HG02870 (cell line): ENCODE results near the gene SCGB3A1.

Source experiments
- ATAC-seq: cut with Tn5 transposase; IDR thresholded peaks from one replicate; pipeline ENCODE4 v1.9.1; 2021; ENCODE audit warnings: mild to moderate bottlenecking, moderate library complexity; ENCODE audit not compliant: unreplicated experiment

The SCGB3A1 gene

DNA sequence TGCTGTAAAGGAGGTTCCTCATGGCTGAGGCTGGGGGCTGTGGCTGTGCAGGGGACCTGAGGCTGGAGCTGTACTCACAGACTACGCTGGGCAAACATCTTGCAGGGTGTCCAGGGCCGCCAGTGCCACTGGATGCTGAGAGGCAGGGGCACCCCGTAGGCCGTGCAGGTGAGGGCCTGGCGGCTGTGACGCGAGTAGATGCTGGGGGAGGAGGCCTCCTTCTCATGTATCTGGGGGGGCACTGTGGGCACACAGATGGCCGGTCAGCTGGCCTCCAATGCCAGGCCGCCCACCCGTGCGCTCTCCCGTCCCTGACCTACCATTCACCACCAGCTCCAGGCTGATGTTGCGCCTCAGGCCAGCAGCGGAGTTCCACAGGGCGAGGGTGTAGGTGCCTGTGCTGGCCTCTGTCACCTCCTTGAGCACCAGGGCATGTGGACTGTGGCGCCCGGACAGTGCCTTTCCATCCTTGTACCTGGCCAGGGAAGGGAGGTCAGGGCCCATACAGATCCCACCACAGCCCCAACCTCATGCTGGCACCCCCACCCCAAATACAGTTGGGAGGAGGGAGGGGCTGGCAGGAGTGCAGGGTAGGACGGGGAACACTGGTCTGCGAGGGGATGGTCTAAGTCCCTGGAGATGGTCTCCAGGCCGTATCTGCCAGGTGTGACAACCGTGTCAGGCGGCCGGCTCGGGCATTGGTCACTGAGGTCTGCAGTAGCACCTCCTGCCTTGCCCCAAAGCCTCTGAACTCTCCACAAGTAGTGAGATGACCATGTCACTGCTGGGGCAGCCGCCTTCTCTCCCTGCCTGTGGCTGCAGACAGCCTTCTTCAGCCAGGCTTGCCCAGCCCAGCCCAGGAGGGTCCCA is 34.7 kb upstream of the SCGB3A1 start:
- ATAC-seq = no peak

DNA sequence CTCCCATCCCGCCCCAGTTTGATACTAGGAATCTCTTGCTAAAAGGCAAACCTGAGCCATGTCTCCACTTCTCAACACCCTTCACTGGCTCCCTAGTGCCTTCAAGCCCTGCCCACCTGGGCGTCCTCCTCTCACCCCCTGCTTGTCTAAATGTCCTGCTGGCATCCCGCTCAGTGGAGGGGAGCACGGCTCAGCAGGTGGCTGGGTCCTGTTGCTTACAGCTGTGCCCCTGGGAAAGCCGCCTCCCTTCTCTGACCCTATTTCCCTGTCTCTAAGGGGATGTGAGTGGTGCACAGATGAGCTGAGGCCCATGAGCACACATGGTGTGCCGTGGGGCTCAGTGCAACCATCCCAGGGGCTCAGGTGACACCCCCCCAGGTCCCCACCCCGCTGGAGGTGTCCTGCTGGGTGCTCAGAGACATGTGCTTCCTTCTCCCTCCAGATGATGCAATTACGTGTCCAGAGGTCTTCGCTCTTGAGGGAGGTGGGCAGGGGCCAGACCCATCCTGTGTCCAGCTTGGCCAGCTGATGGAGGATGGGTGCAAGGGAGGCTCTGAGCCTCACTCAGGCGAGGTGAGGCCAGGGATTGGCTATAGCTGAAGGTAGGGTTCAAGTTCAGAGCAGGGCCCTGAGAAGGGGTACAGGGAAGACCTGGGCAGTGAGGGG is 34.0 kb upstream of the SCGB3A1 start:
- ATAC-seq = no peak

DNA sequence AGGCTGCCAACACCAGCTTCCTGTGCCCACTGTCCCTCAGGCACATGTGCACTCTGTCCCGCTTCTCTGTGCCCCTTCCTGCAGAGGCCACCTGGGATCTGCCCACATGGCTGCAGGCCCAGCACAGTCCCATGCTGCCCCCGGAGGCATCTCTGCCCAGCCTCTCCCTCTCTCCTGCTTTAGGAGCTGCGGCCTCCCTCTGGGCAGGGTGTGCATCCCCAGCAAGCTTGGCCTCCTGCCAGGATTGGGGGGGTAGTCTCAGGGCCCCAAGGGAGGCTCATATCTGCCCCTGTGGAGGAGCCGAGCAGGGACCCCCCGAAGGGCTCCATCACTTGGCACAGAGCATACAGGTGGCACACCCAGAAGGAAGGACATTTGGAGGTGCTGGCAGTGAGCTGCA is 33.3 kb upstream of the SCGB3A1 start:
- ATAC-seq = no peak

DNA sequence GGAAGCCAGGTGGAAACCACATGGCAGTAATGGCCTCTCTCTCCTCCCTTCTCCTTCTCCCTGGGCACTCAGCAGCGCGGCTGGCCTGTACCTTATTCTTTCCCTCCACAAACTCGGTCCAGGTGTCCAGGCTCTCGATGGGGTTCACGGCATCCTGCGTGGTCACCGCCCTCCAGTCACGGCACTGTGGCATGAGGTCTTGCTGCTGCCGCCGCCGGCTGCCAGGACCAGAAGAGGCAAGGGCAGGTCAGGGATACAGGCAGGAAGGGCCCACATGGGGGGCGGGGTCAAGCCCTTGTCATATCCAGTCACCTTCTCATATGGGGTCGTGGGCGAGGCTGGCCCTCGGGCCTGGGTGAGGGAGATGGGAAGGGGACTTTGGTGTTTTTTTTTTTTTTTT is 32.5 kb upstream of the SCGB3A1 start:
- no peak for ATAC-seq

DNA sequence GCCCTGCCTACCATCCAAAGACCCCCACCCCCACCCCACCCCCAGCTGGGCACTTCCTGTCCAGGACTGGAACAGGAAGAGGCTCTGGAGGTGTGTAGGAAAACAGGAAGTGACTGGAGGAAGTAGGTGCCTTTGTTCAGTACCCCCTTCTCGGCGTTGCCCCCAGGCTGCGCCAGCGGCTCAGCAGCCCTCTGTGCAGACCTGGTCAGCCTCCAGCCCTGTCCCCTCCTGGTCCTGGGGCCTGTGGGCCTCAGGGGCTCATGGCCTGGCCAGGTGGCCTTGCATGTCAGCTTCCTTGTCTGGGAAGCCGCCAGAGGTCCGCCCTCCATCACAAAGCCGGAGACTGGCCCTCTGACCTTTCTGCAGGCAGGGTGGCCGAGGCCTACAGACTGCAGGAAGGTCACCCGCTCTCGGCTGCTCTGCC is 32.1 kb upstream of the SCGB3A1 start:
- no peak for ATAC-seq

DNA sequence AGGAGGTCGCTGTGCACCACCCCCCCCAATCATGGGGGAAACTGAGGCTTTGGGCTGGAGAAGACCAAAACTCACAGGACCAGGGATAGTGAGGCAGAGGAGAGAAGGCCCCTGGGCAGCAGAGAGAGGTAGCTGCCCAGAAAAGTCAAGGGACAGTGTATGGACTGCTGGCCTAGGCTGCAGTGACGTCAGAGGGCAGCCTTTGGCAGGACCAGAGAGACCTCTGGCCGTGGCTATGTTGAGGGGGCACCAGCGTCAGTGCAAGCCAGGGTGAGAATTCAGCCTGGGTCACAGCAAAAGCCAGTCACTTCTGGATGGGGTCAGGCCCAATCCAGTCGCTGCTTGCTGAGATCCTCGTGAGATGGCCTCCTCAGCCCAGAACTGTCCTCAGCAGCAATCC is 31.6 kb upstream of the SCGB3A1 start:
- no peak for ATAC-seq

DNA sequence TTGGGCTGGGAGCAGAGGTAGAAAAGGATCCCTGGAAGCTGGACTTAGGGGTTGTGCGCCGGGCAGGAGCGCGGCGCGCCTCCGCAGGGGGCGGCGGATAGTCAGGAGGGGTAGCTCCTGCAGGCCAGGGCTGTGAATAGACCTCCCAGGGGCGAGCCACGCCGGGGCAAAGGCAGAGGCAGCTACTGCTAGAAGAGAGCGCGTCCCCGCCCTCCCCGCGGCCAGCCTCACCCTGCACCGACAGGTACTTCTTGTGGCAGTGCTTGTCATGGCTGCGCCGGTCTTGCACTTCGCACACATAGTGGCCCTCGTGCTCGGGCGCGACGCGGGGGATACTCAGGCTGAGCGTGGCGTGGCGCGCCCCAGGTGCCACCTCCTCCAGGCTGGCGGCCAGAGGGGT is 30.0 kb upstream of the SCGB3A1 start:
- ATAC-seq = no peak

DNA sequence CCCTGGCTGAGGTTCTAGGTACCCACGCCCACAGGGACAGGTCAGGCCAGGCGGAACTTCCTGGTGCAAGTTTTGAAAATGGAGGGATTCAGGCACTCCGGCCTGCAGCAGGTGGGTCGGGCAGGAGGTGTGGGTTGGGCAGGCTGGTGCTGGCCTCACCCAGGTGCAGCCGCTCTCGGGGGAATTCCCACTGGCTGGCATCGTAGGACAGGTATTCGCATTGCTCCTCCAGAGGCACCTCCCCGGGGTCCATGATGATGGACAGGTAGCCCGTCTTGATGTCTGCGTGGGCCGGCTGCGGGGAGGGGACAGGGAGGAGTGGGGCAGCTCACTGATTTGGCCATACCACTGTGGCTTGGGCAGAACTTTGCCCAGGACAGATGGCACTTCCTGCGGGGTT is 28.7 kb upstream of the SCGB3A1 start:
- no peak for ATAC-seq

DNA sequence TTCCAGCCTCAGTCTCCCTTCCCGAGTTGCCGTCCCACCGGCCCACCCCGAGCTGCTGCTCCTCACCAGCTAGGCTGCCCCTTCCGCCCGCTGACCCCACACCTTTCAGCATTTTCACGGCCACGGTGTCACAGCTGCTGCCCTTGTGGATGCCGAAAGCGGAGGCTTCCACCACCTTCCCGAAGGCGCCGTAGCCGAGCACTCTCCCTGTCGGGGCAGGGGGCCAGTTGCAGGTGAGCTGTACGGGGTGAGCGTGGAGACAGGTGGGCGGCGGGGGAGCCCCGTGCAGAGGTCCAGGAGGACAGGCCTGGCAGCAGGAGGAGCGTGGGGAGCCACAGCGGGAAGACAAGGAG is 28.2 kb upstream of the SCGB3A1 start:
- ATAC-seq = no peak

DNA sequence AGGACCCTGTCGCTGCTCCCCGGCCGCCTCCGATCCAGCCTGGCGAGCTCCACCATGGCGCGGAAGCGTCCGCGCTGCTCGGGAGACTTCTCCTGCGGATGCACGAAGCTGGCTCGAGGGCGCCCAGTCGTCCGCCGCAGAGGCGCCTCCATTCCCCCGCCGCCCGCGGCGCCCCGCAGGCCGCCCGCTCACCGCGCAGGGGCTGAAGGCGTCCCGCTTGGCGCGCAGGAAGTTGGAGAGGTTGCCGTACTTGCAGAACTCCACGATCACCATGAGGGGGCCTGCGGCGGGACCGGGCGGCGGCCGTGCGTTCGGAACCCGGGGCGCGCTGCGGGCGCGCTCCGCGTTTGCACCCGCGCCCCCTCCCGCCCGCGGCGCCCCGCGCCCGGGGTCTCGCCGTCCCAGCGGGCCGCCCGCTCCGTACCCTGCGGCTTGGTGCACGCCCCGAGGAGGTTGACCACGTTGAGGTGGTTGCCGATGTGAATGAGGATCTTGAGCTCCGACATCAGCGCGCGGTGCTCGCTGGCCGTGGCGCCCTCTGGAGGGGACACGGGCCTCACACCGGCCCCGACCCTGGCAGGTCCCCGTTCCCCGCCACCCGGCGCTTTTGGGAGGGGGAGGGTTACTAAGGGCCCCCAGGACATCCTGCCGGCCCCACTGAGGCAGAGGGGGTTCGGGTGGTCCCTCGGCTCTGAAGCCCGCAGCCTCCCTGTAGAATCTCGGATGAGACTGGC is 27.7 kb upstream of the SCGB3A1 start:
- no peak for ATAC-seq

DNA sequence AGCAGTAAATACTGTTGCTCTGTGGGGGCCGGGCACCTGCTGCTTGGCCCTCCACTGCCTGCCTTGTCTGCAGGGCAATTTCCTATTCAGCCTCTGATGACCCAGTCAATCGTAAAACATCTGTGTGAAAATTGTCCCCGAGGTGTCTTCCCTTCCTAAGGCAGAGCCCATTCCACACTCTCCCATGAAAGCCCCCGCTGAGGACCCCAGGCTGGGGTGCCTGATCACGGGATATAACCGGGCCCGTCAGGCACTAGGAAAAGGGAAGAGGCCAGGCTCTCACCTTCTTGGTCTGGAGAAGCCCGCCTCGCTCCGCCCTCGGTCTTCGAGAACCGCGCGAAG is 27.2 kb upstream of the SCGB3A1 start:
- ATAC-seq = no peak

DNA sequence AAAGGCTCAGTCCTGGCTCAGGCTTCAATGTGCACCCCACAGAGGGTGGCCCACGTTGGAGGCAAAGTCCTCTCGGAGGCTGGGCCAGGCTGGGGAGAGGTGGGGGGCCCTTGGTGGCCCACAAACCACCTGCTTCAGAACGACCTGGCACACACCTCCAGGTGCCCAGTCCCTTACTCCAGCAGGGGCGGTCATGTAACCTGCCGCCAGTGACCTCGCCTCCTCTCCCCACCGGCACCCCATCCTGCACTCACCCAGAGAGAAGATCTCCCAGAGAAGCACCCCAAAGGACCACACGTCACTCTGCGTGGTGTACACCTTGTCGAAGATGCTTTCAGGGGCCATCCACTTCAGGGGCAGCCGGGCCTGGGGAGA is 22.5 kb upstream of the SCGB3A1 start:
- ATAC-seq = no peak

DNA sequence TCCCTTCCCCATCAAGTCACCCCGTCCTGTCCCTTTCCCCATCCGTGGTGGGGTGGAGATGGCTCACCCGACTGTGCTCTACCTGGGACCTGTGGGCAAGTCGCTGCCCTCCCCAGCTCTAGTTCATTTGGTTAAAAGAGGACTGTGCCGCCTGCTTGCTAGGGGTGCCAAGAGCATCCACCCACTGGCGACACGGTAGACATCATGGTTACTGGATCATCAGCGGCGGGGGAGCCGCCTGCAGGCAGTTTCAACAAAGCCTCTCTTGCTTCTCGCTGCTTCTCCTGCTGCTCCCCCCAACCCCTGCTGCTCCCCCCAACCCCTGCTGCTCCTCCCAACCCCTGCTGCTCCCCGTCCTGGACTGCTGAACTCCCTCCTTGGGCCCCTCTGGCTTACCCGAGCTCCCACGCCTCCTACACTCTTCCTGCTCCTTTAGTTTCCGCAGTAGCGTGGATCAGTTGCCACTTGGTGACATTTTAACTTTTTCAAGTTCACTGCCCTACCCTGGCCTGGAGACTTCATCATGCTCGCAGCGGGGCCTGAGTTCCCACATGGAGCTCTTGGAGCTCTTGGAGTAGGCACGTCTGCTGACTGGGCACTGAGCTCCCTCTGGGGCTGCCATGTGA is 22.0 kb upstream of the SCGB3A1 start:
- no peak for ATAC-seq

DNA sequence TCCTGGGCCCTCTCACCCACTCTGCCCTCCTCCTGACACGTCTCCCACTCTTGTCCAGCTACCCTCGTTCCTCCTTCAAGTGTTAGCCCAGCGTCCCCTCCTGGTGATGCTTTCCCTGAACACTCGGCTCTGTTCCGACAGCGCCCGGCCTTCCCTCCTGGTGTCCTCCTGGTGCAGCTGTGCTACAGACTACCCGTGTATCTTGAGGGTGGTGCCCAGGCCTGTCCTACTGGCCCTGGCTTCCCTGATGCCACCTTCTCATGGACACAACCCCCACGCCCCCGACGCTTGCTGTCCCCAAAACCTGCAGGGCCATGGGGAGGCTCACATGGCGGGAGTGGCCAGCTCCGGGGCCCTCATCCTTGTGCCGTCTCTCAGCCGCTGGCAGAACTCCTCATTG is 21.4 kb upstream of the SCGB3A1 start:
- ATAC-seq = no peak

DNA sequence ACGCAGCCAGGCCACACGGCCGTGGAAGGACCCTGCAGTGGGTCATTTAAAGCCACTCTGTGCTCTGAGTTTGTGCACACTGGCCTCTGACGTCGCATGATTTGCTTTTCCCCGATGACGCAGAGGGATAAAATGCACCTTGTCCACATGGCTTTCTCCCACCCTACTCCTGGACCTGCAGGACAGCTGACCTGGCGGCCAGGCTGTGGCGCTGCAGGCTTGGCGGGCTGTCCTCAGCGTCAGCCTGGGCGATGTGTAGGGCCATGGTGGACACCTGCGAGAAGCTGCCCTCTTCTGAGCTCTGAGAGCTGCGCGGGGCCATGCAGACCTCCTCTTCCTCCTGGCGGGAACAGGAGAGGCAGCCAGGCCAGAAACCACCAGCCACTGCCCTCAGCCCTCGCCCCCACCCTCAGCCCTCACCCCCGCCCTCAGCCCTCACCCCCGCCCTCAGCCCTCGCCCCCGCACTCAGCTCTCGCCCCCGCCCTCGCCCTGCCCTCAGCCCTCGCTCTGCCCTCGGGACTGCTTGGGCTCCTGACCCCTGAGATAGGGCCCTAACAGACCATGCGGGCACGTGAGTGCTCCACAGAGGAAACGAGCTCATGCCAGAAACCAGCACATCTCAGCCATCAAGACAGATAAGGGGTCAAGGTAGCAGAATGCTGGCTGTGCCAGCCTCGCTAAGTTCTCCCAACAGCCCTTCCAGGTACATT is 20.0 kb upstream of the SCGB3A1 start:
- no peak for ATAC-seq

DNA sequence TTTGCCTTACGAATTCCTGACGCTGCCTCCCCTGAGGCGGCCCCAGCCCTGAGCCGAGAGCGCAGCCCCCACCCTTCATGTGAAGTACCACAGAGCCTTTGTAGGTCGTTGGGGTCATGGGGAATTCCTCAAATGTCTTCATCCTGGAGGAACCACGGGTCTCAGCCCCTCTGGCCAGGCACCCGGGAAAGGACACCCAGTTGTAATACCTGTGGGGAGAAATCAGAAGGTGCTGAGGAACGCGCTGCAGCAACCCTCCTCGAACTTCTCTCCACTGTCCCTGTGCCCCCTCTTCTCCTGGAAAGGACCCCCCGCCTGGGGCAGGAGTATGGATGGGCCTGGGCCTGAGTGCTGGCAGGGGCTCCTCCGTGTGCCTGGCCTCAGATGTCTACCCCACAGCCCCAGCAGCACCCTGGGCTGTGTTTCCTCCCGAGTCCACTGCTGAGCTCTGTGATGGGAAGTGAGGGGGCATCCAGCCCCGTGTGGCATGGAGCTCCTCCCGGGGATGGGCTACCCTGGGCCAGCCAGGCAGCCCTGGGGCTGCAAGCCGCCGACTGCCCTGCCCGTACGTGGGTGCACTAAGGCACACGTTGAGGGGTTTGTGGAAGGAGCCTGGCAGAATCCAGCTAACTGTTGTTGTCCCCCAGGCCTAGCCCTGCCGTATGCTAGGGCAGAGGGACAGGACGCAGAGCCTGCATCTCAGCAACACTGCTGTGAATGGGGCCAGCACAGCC is 18.7 kb upstream of the SCGB3A1 start:
- ATAC-seq = no peak

DNA sequence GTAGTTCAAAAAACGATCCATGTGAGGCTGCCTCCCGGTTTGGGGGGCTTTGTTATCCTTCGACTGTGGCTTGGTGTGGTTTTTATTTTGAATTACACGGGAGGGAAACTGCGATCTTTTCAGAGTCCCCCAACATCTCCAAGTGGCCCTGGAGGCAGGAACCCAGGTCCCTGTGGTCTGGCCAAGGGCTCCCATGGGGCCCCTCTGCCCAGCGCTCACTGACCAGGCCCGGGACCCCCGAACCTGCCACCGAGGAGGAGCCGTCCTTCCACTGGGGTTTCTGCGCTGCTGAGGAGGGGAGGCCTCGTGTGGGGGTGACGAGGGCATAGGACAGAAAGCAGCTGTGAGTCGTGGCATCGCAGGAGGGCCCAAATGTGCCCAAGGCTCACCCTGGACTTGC is 18.1 kb upstream of the SCGB3A1 start:
- no peak for ATAC-seq

DNA sequence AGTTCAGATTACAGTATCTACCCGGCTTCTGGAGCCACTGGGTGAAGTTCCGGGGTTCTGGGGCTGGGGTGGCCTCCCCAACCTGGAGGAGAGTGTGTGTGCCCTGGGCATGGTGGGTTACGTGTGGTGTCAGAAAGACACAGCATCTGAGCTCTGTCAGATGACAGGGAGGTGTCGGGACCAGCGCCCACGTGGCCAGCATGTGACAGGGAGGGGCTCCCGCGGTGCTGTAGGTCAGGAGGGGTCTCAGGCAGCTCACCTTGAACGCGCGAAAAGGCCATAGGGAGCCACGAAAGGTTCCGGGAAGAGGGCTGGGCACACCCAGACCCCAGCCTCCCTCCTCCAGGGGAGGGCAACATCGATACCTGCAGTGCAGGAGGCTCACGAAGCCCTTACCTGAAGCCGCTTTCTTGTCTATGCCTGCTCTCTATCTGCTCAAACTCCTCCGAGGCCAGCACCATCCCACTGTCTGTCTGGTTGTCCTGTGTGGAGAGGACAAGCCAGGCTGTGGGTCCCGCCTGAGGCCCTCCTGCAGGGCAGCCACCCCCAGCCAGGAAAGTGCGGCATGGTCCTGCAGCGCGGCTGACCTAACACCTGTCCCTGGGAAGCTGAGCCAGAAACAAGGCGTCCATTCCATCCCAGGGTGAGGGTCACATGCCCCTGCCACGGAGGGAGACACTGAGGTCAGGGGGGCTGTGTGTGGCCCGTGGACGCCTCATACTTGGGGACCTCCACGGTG is 17.4 kb upstream of the SCGB3A1 start:
- no peak for ATAC-seq

DNA sequence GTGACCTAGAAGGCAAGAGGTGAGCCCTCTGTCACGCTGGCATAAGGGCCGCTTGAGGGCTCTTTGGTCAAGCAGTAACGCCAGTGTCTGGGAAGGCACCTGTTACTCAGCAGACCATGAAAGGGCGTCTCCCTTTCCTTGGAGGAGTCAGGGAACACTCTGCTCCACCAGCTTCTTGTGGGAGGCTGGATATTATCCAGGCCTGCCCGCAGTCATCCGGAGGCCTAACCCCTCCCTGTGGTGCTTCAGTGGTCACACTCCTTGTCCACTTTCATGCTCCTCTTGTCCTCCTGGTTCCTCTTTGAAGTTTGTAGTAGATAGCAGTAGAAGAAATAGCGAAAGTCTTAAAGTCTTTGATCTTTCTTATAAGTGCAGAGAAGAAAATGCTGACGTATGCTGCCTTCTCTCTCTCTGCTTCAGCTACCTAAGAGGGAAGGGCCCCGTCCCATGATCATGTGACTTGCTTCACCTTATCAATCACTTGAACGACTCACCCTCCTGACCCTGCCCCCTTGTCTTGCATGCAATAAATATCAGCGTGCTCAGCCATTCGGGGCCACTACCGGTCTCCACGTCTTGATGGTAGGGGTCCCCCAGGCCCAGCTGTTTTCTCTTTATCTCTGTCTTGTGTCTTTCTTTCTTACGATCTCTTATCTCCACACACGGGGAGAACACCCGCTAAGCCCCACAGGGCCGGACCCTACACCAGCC is 16.7 kb upstream of the SCGB3A1 start:
- ATAC-seq = no peak
